BJ (cell line): ENCODE measurements around the gene CUX1. TPM values are rescaled to one million over a fixed set of nuclear protein-coding genes. Genes with fewer than 3 reads are reported as not detected.
A peak's percentile ranks its signal among the peaks of the same experiment; 100 is the strongest.

ENCODE experiments used
- CTCF ChIA-PET: fragments of 350-600 bp; formaldehyde crosslinking; extraction: SDS; loops from one replicate; lab custom pipeline; 2021; ENCODE audit warnings: antibody characterized with exemption, inconsistent platforms; lab: Yijun Ruan, JAX
- POLR2A ChIA-PET: fragments of 300-600 bp; sonication (Branson Sonifier 250); formaldehyde crosslinking; extraction: SDS; loops from one replicate; lab custom pipeline; 2021; ENCODE audit warnings: antibody characterized with exemption; lab: Charles Lee
- DNase-seq: peaks from one replicate; pipeline ENCODE4 v3.0.0-alpha.2; 2011; ENCODE audit warnings: low read depth
- H3K27me3 ChIP-seq: 2 replicates; pipeline ENCODE4 v1.6.0; 2011; ENCODE audit warnings: low read length; ENCODE audit not compliant: control insufficient read depth, insufficient read depth
- H3K36me3 ChIP-seq: 2 replicates; pipeline ENCODE4 v1.5.1; 2011; ENCODE audit warnings: low read length; ENCODE audit not compliant: control insufficient read depth, insufficient read depth
- H3K4me3 ChIP-seq: 2 replicates; pipeline ENCODE4 v1.5.1; 2011; ENCODE audit warnings: low read depth, mild to moderate bottlenecking, control low read depth, low read length
- CTCF ChIP-seq: IDR thresholded peaks from 2 replicates; pipeline ENCODE4 v1.5.1; 2011; ENCODE audit warnings: low read depth, mild to moderate bottlenecking, control low read depth, inconsistent platforms, low read length, moderate library complexity; ENCODE audit not compliant: insufficient read depth
- polyA plus RNA-seq: library from polyadenylated mRNA; depleted of rRNA; stranded (reverse); fragments of >200 nt; gene quantifications from 2 replicates; pipeline ENCODE4 v1.2.3, GENCODE V29; 2011

The CUX1 gene
- polyA plus RNA-seq, 1 experiment: 36.5 TPM

- no peaks in the 10 kb centered on the region for H3K27me3 ChIP-seq
- H3K36me3 ChIP-seq: no peaks in the 10 kb centered on the region
- POLR2A ChIA-PET: no interaction called here
- H3K4me3 ChIP-seq: no peak overlapping the region
- peak; percentile 37 for DNase-seq
- CTCF ChIA-PET: no interaction called here
- TF ChIP-seq CTCF: no peak
Observed at GRCh38 chr7:101953248-101953819, 135.9 kb downstream of the CUX1 start.

DNA sequence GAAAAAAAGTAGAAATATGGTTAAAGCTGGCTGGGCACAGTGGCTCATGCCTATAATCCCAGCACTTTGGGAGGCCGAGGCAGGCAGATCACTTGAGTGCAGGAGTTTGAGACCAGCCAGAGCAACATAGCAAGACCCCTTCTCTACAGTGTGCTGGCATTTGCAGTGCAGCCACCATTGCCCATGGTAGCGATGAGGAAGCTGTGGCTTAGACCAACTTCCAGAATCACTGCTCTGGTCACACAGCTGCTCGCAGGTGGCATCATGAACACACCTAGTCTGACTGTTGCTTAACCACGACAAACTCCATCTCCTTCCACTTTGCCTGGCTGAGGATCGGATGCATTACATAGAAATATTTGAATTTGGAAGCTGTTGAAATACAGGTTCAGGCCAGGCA is 137.1 kb downstream of the CUX1 start:
- Histone ChIP-seq H3K4me3 (no peak overlapping the region), H3K36me3 (no peaks in the 10 kb centered on the region), H3K27me3 (no peaks in the 10 kb centered on the region)
- ChIA-PET POLR2A (no interaction called here), CTCF (interaction anchor here (1.3 kb wide), 1 partner anchor 11 kb away, joined by 3 read pairs; no protein-coding TSS in a partner anchor)
- no peak for DNase-seq
- TF ChIP-seq CTCF: no peak

DNA sequence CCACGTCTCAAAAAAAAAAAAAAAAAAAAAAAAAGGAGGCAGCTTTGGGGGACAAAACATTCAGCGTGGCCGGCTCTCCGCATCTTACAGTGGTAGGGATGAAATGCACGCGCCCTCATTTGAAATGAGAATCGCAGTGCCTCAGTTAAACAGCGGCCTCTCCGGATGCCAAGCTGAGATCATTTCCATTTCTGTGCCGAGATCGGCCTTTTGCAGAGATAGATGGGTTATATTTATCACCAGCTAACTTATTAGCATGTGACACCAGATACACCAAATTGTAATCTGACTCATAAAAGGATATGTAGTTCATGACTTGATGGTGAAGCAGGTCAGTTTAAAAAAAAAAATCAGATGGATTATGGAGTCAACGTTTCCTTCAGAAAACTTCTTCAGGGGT is 138.7 kb downstream of the CUX1 start:
- Histone ChIP-seq H3K4me3 (no peak overlapping the region), H3K27me3 (no peaks in the 10 kb centered on the region), H3K36me3 (no peaks in the 10 kb centered on the region)
- POLR2A ChIA-PET: no interaction called here
- CTCF ChIA-PET: interaction anchor here (0.9 kb wide), 1 partner anchor 11 kb away, joined by 3 read pairs; no protein-coding TSS in a partner anchor
- TF ChIP-seq CTCF: no peak
- no peak for DNase-seq

GRCh38 chr7:101957744-101958525 is 140.5 kb downstream of the CUX1 start:
- no peak for TF ChIP-seq CTCF
- no peak overlapping the region for H3K4me3 ChIP-seq
- H3K36me3 ChIP-seq: no peaks in the 10 kb centered on the region
- H3K27me3 ChIP-seq: no peaks in the 10 kb centered on the region
- ChIA-PET CTCF (no interaction called here), POLR2A (interaction anchor here (0.6 kb wide), 1 partner anchor 137 kb away, joined by 28 read pairs; no protein-coding TSS in a partner anchor)
- DNase-seq: no peak

DNA sequence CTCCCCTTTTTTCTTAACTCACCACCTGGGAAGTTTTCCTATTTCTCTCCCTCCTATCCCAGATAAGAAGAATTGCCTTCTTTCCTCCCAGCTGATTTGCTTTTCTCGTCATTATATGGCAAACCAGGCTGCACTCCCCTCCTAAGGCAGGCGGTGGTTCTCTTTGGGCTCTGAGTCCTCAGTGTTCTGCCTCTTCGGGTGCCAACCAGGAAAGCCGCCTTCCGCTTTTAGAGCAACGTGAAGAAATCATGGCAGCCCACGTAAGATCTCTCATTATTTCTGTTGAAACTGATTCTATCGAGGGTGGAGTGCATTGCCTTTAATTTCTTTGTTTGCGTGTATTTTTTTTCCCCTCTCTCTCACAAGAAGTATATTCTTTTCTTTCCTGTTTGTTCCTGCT is 141.9 kb downstream of the CUX1 start:
- no peak for DNase-seq
- CTCF ChIA-PET: no interaction called here
- no peaks in the 10 kb centered on the region for H3K27me3 ChIP-seq
- POLR2A ChIA-PET: no interaction called here
- TF ChIP-seq CTCF: no peak
- H3K36me3 ChIP-seq: no peaks in the 10 kb centered on the region
- no peak overlapping the region for H3K4me3 ChIP-seq
